ENCODE measurements around the gene GPNMB. TPM values are rescaled to one million over a fixed set of nuclear protein-coding genes. Genes with fewer than 3 reads are reported as not detected.
"Not testable (repeated sequence)": the region's sequence is repeated elsewhere in the genome, so short reads cannot be mapped to it uniquely, and the experiment has no call there.

GPNMB gene
- total and polyA plus RNA-seq, 12 donors, result 49.6 to 612 (median 220) TPM

DNA sequence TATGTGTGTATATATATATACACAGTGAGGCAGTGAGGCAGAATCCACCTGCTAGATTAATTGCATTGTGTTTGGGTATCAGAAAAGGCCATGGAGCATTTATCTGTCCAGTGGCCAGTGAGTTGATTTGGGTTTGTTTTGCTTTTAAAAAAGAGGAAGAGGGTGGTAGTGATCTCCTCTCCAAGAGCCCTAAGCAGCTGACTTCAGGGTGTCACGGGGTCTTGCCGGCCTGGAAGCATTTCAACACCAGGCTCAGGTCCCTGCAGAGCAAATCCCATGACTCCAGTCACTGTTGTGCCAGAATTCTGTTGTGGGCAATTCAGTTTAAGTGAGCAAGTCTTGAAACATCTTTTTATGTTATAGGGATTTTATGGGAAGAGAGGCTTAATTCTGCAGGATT lies 30.6 kb upstream of the GPNMB start:
- H3K27me3 ChIP-seq, result no peaks in the 10 kb centered on the region
- ATAC-seq, result peak in 7 of 8 donors; percentile 71 to 87 (median 86)

GRCh38 chr7:23218196-23218595 lies 28.4 kb upstream of the GPNMB start:
- intact Hi-C loops (cut with DNase I), result no loop called here
- 50 to 54% methylated on average over 3 of the region's 3 CpGs for WGBS, 2 donors

More for the DNA sequence above, 30.6 kb upstream of the GPNMB start:
- no peaks in the 10 kb centered on the region for H3K36me3 ChIP-seq
- peak overlapping the region in 1 of 10 donors; percentile 74 for H3K27ac ChIP-seq
- 24 to 43% methylated on average over 2 of the region's 2 CpGs for WGBS, 2 donors
- intact Hi-C loops (cut with DNase I), result no loop called here
- no peaks in the 10 kb centered on the region for H3K9me3 ChIP-seq
- H3K4me3 ChIP-seq, result no peak overlapping the region
- peak; percentile 19 to 35 for DNase-seq
- no peak for TF ChIP-seq CTCF (IDR thresholded peaks at IDR 0.05)
- peaks cover 0 to 14% (median 0%) of the 10 kb centered on the region in 9 donors for H3K4me1 ChIP-seq

GRCh38 chr7:23220690-23221305 lies 25.8 kb upstream of the GPNMB start:
- intact Hi-C loops (cut with DNase I), result no loop called here
- ATAC-seq, result peak in 4 of 8 donors; percentile 32 to 60 (median 57)
- DNase-seq, result no peak
- no peaks in the 10 kb centered on the region for H3K36me3 ChIP-seq
- no peak overlapping the region for H3K4me3 ChIP-seq
- H3K4me1 ChIP-seq, result peaks cover 0 to 8% (median 0%) of the 10 kb centered on the region in 9 donors
- no peak for TF ChIP-seq CTCF (IDR thresholded peaks at IDR 0.05)
- no peaks in the 10 kb centered on the region for H3K9me3 ChIP-seq
- H3K27ac ChIP-seq, result no peak overlapping the region
- 31 to 44% methylated on average over 10 of the region's 10 CpGs for WGBS, 2 donors
- H3K27me3 ChIP-seq, result no peaks in the 10 kb centered on the region

More at GRCh38 chr7:23218196-23218595, 28.4 kb upstream of the GPNMB start:
- Histone ChIP-seq H3K27ac (no peak overlapping the region), H3K4me3 (no peak overlapping the region), H3K36me3 (no peaks in the 10 kb centered on the region), H3K9me3 (no peaks in the 10 kb centered on the region), H3K27me3 (no peaks in the 10 kb centered on the region), H3K4me1 (peaks cover 0 to 14% (median 0%) of the 10 kb centered on the region in 9 donors)
- ATAC-seq (no peak), DNase-seq (no peak)
- no peak for TF ChIP-seq CTCF (IDR thresholded peaks at IDR 0.05)

DNA sequence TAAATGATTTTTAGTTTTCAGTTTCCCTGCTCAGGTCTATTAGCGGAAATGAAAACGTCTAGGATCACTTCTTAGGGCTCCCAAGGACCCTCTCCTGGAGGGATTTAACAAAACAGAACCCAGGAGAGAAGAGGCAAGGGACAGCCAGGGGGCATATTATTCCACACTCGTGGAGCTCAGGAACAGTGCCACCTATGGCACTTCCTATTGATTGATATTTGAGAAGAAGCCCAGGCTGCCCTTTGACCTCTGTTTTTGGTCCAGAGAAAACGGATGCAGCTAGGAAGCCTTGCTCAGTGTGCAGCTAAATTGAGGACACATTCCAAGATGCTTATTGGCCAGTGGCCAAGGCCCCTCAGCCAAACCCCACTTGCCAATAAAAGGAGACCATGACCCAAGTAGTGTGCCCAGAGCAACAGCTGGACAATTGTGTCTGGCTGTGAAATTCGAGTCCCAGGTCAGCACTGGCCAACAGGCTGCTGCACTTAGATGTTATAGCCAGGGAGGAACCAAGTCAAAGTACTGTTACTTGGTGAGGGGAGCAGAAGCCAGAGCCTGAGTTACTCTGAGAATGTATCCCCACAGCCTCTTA lies 24.0 kb upstream of the GPNMB start:
- no peaks in the 10 kb centered on the region for H3K36me3 ChIP-seq
- H3K9me3 ChIP-seq, result no peaks in the 10 kb centered on the region
- intact Hi-C loops (cut with DNase I), result no loop called here
- DNase-seq (no peak), ATAC-seq (no peak)
- H3K4me1 ChIP-seq, result no peaks in the 10 kb centered on the region
- no peaks in the 10 kb centered on the region for H3K27me3 ChIP-seq
- WGBS, 2 donors, result 47 to 52% methylated on average over 5 of the region's 5 CpGs
- H3K4me3 ChIP-seq, result no peak overlapping the region
- no peak overlapping the region for H3K27ac ChIP-seq
- TF ChIP-seq CTCF (IDR thresholded peaks at IDR 0.05), result no peak

- not testable (repeated sequence) for H3K4me3 ChIP-seq
Measured at GRCh38 chr7:23224364-23224763, 22.2 kb upstream of the GPNMB start.

More at GRCh38 chr7:23224364-23224763, 22.2 kb upstream of the GPNMB start:
- intact Hi-C loops (cut with DNase I); H3K36me3 ChIP-seq; ATAC-seq; H3K27ac ChIP-seq; H3K4me1 ChIP-seq; DNase-seq; H3K9me3 ChIP-seq; H3K27me3 ChIP-seq: not testable (repeated sequence)
- WGBS, 2 donors, result 82% methylated on average over 4 of the region's 4 CpGs

Measured in heart right ventricle (tissue), 16 donors.